IMR-90 (cell line): Measurements from ENCODE around the gene ZKSCAN5. TPM values are rescaled to one million over a fixed set of nuclear protein-coding genes. Genes with fewer than 3 reads are reported as not detected.

Experiments
- ATAC-seq: fragments of 200-7000 bp; cut with Tn5 transposase; 2 replicates; pipeline ENCODE4 v1.9.1; 2020; ENCODE audit warnings: low read depth, mild to moderate bottlenecking, moderate library complexity
- BruUV-seq: library from RNA; stranded (reverse); fragments of 400-500 nt; replicated peaks from 2 replicates; lab custom pipeline; 2021; lab: Mats Ljungman, UMichigan
- CTCF ChIA-PET: fragments of 300-600 bp; formaldehyde crosslinking; extraction: SDS; loops from one replicate; lab custom pipeline; 2021; ENCODE audit warnings: antibody characterized with exemption; lab: Yijun Ruan, JAX
- POLR2A ChIA-PET: fragments of 300-600 bp; sonication (Branson Sonifier 250); formaldehyde crosslinking; loops from one replicate; lab custom pipeline; 2022; ENCODE audit warnings: antibody characterized with exemption; ENCODE audit not compliant: unreplicated experiment; lab: Charles Lee
- DNase-seq: peaks from one replicate; pipeline ENCODE4 v3.0.0; 2013
- H2AFZ ChIP-seq: replicated peaks from 2 replicates; pipeline ENCODE3; 2013; ENCODE audit warnings: low read length, mild to moderate bottlenecking; ENCODE audit not compliant: poor library complexity
- H2AK5ac ChIP-seq: 2 replicates; pipeline ENCODE4 v1.6.1; 2013; ENCODE audit warnings: low read depth, low read length, inconsistent platforms
- H2AK9ac ChIP-seq: replicated peaks from 2 replicates; pipeline ENCODE3; 2013; ENCODE audit warnings: mild to moderate bottlenecking, low read depth, low read length, moderate library complexity; ENCODE audit not compliant: poor library complexity
- H2BK120ac ChIP-seq: 2 replicates; pipeline ENCODE4 v1.6.1; 2013; ENCODE audit warnings: low read depth, low read length, inconsistent platforms
- H2BK15ac ChIP-seq: 3 replicates; pipeline ENCODE4 v1.6.1; 2013; ENCODE audit warnings: low read depth, low read length, inconsistent platforms
- H2BK20ac ChIP-seq: 2 replicates; pipeline ENCODE4 v1.6.1; 2013; ENCODE audit warnings: low read depth, mild to moderate bottlenecking, inconsistent platforms, low read length, moderate library complexity
- H2BK5ac ChIP-seq: 2 replicates; pipeline ENCODE4 v1.6.1; 2013; ENCODE audit warnings: mild to moderate bottlenecking, low read depth, low read length, inconsistent platforms; ENCODE audit not compliant: poor library complexity, severe bottlenecking
- H3K14ac ChIP-seq: replicated peaks from 2 replicates; pipeline ENCODE4 v1.6.1; 2013; ENCODE audit warnings: low read depth, low read length, inconsistent platforms
- H3K18ac ChIP-seq: 2 replicates; pipeline ENCODE4 v1.6.1; 2013; ENCODE audit warnings: low read depth, low read length, control low read depth
- H3K23ac ChIP-seq: 2 replicates; pipeline ENCODE4 v1.6.1; 2013; ENCODE audit warnings: low read depth, low read length, inconsistent platforms
- H3K27ac ChIP-seq: 2 replicates; pipeline ENCODE4 v1.5.1; 2013; ENCODE audit warnings: mild to moderate bottlenecking, control low read depth, low read length; ENCODE audit not compliant: insufficient read depth
- H3K27me3 ChIP-seq: 2 replicates; pipeline ENCODE4 v1.6.1; 2013; ENCODE audit warnings: low read length; ENCODE audit not compliant: control insufficient read depth, insufficient read depth
- H3K36me3 ChIP-seq: 2 replicates; pipeline ENCODE4 v1.6.1; 2013; ENCODE audit warnings: low read length, mixed read lengths; ENCODE audit not compliant: control insufficient read depth, insufficient read depth
- H3K4ac ChIP-seq: 2 replicates; pipeline ENCODE4 v1.6.1; 2013; ENCODE audit warnings: low read depth, low read length, inconsistent platforms
- H3K4me1 ChIP-seq: 2 replicates; pipeline ENCODE4 v1.6.1; 2013; ENCODE audit warnings: low read length, mixed read lengths; ENCODE audit not compliant: control insufficient read depth, insufficient read depth
- H3K4me2 ChIP-seq: 2 replicates; pipeline ENCODE4 v1.6.1; 2013; ENCODE audit warnings: low read depth, mild to moderate bottlenecking, control low read depth, low read length, moderate library complexity
- H3K4me3 ChIP-seq: 2 replicates; pipeline ENCODE4 v1.5.1; 2013; ENCODE audit warnings: low read depth, mild to moderate bottlenecking, control low read depth, low read length, moderate library complexity; ENCODE audit not compliant: insufficient read depth
- H3K56ac ChIP-seq: 2 replicates; pipeline ENCODE4 v1.6.1; 2013; ENCODE audit warnings: low read length, inconsistent platforms; ENCODE audit not compliant: insufficient read depth; ENCODE audit errors: extremely low read depth
- H3K79me1 ChIP-seq, 2 experiments: 2 replicates each; pipeline ENCODE4 v1.6.1; 2013; ENCODE audit warnings: low read length in 2 of 2, inconsistent platforms in 1 of 2, low read depth in 1 of 2
- H3K9ac ChIP-seq: 2 replicates; pipeline ENCODE4 v1.6.1; 2013; ENCODE audit warnings: low read depth, low read length, control low read depth
- H3K9me1 ChIP-seq: 2 replicates; pipeline ENCODE4 v1.6.1; 2013; ENCODE audit warnings: low read length, inconsistent platforms; ENCODE audit not compliant: insufficient read depth
- H3K9me3 ChIP-seq: 2 replicates; pipeline ENCODE4 v1.6.1; 2013; ENCODE audit warnings: low read length; ENCODE audit not compliant: control insufficient read depth, insufficient read depth
- H4K20me1 ChIP-seq: 2 replicates; pipeline ENCODE4 v1.6.1; 2013; ENCODE audit warnings: low read length, inconsistent platforms; ENCODE audit not compliant: insufficient read depth
- H4K5ac ChIP-seq: 2 replicates; pipeline ENCODE4 v1.6.1; 2013; ENCODE audit warnings: mild to moderate bottlenecking, low read depth, low read length, control low read depth
- H4K8ac ChIP-seq, 2 experiments: 2 replicates each; pipeline ENCODE4 v1.6.1; 2013; ENCODE audit warnings: low read depth in 2 of 2, low read length in 2 of 2, control low read depth in 1 of 2, inconsistent platforms in 1 of 2
- H4K91ac ChIP-seq: 2 replicates; pipeline ENCODE4 v1.6.1; 2013; ENCODE audit warnings: low read depth, low read length, inconsistent platforms; ENCODE audit not compliant: insufficient read depth
- BHLHE40 ChIP-seq: fragments of 150-350 bp; IDR thresholded peaks from 2 replicates; pipeline ENCODE4 v1.6.1; 2016; ENCODE audit warnings: mild to moderate bottlenecking, low read depth, low read length
- CEBPB ChIP-seq: IDR thresholded peaks from 2 replicates; pipeline ENCODE4 v1.6.1; 2012; ENCODE audit warnings: low read depth, low read length, improper control_type of control experiment
- CHD1 ChIP-seq: IDR thresholded peaks from 2 replicates; pipeline ENCODE4 v1.6.1; 2012; ENCODE audit warnings: low read depth, low read length, improper control_type of control experiment
- FOS ChIP-seq: fragments of 150-350 bp; IDR thresholded peaks from 2 replicates; pipeline ENCODE4 v1.6.1; 2016; ENCODE audit warnings: low read depth, low read length
- MAFK ChIP-seq: IDR thresholded peaks from 2 replicates; pipeline ENCODE4 v1.6.1; 2012; ENCODE audit warnings: low read depth, low read length, improper control_type of control experiment
- MAZ ChIP-seq: IDR thresholded peaks from 2 replicates; pipeline ENCODE4 v1.6.1; 2012; ENCODE audit warnings: low read depth, mild to moderate bottlenecking, low read length, improper control_type of control experiment, moderate library complexity, borderline replicate concordance
- NFE2L2 ChIP-seq: fragments of 150-350 bp; IDR thresholded peaks from 2 replicates; pipeline ENCODE4 v1.6.1; 2016; ENCODE audit warnings: low read depth, mild to moderate bottlenecking, low read length
- RCOR1 ChIP-seq: IDR thresholded peaks from 2 replicates; pipeline ENCODE4 v1.6.1; 2012; ENCODE audit warnings: mild to moderate bottlenecking, low read length, improper control_type of control experiment; ENCODE audit not compliant: insufficient replicate concordance
- RFX5 ChIP-seq: IDR thresholded peaks from 2 replicates; pipeline ENCODE4 v1.8.0; 2012; ENCODE audit warnings: low read depth, mild to moderate bottlenecking, low read length, moderate library complexity
- SMC3 ChIP-seq: fragments of 150-350 bp; IDR thresholded peaks from 2 replicates; pipeline ENCODE4 v1.6.1; 2016; ENCODE audit warnings: low read depth, mild to moderate bottlenecking, antibody characterized with exemption, low read length, moderate library complexity
- WGBS, 2 experiments: methylation state at CpG; one replicate each; pipeline versions ENCODE4 v1.1.5 to v1.1.7; 2013; ENCODE audit warnings: missing lambda C conversion rate in 2 of 2; ENCODE audit not compliant: insufficient read length in 1 of 2; ENCODE audit errors: extremely low coverage in 2 of 2; 5-methylcytosine and 5-hydroxymethylcytosine counted together
- dilution Hi-C: fragments of 300-500 bp; cut with HindIII; formaldehyde crosslinking; loops from one replicate; pipeline ENCODE4 v1.14.3; 2018; ENCODE audit warnings: low sequenced_read_pairs; ENCODE audit not compliant: unreplicated experiment
- in situ Hi-C: fragments of 300-500 bp; cut with MboI; formaldehyde crosslinking; loops from 3 replicates; pipeline ENCODE4 v1.14.3; 2019; ENCODE audit warnings: low sequenced_read_pairs, inconsistent platforms, mixed read lengths
- intact Hi-C: fragments of 100-400 bp; cut with micrococcal nuclease; formaldehyde crosslinking; loops from 2 replicates; pipeline ENCODE4 v1.10.0; 2022
- polyA plus RNA-seq, 3 experiments: library from polyadenylated mRNA; depleted of rRNA; stranded (reverse); fragments of >200 nt; gene quantifications; 2 replicates each; pipeline ENCODE4 v1.2.3, GENCODE V29; 2012; ENCODE audit warnings: low replicate concordance in 1 of 3
- total RNA-seq: library from RNA; depleted of rRNA; stranded (reverse); fragments of >200 nt; gene quantifications from 2 replicates; pipeline ENCODE4 v1.2.3, GENCODE V29; 2012
- TF ChIP-seq, protein P1 (sequence below): fragments of 150-350 bp; IDR thresholded peaks from 2 replicates; pipeline ENCODE4 v1.6.1; 2017; ENCODE audit warnings: mild to moderate bottlenecking, antibody characterized with exemption, low read length, low read depth
- TF ChIP-seq, protein P2 (sequence below): conservative IDR thresholded peaks from 2 replicates; pipeline ENCODE4 v1.5.1; 2012; ENCODE audit warnings: mild to moderate bottlenecking, low read depth, low read length, improper control_type of control experiment

The ZKSCAN5 gene
- total and polyA plus RNA-seq, 2 of the 4 experiments (the other 2 are of a cell fraction) = 5.5 to 16.3 TPM

DNA sequence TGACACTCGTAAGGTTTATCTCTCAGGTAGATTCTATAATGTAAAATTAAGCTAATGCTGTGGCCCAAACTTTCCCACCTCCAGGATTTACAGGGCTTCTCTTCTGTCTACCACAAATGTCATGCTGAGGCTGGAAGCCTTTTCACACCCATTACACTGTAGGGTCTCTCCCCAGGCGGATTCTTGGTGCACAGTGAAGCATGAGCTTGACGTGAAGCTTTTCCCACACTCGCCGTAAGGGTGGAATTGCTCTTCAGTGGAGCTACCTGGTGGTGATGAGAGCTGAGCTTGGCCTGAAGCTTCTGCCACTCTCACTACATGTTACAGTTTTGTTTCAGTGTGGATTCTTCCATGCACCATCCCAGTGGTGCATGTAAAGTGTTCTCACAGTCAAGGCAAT is 36.1 kb downstream of the ZKSCAN5 start:
- no peaks in the 10 kb centered on the region for H3K9me1 ChIP-seq
- H3K27ac ChIP-seq = no peak overlapping the region
- no peak for DNase-seq
- dilution Hi-C loops = no loop called here
- in situ Hi-C loops = no loop called here
- H2AK5ac ChIP-seq = no peak overlapping the region
- TF ChIP-seq SMC3 (no peak), MAFK (no peak), BHLHE40 (no peak), RCOR1 (no peak), NFE2L2 (no peak), FOS (no peak), RFX5 (no peak), CEBPB (no peak), CHD1 (no peak), MAZ (no peak)
- TF ChIP-seq, protein P1, sequence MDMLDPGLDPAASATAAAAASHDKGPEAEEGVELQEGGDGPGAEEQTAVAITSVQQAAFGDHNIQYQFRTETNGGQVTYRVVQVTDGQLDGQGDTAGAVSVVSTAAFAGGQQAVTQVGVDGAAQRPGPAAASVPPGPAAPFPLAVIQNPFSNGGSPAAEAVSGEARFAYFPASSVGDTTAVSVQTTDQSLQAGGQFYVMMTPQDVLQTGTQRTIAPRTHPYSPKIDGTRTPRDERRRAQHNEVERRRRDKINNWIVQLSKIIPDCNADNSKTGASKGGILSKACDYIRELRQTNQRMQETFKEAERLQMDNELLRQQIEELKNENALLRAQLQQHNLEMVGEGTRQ = no peak
- TF ChIP-seq, protein P2, sequence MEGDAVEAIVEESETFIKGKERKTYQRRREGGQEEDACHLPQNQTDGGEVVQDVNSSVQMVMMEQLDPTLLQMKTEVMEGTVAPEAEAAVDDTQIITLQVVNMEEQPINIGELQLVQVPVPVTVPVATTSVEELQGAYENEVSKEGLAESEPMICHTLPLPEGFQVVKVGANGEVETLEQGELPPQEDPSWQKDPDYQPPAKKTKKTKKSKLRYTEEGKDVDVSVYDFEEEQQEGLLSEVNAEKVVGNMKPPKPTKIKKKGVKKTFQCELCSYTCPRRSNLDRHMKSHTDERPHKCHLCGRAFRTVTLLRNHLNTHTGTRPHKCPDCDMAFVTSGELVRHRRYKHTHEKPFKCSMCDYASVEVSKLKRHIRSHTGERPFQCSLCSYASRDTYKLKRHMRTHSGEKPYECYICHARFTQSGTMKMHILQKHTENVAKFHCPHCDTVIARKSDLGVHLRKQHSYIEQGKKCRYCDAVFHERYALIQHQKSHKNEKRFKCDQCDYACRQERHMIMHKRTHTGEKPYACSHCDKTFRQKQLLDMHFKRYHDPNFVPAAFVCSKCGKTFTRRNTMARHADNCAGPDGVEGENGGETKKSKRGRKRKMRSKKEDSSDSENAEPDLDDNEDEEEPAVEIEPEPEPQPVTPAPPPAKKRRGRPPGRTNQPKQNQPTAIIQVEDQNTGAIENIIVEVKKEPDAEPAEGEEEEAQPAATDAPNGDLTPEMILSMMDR = no peak
- no peaks in the 10 kb centered on the region for H4K20me1 ChIP-seq
- H3K4me1 ChIP-seq = no peaks in the 10 kb centered on the region
- H3K56ac ChIP-seq = no peak overlapping the region
- peaks cover 55% of the 10 kb centered on the region for H3K9me3 ChIP-seq
- peaks cover 8% of the 10 kb centered on the region; the same call in 1 of the 2 replicates for H3K36me3 ChIP-seq
- no peaks in the 10 kb centered on the region; a peak in 1 of 4 replicates for H3K79me1 ChIP-seq
- no peak overlapping the region for H4K5ac ChIP-seq
- H3K23ac ChIP-seq = no peak overlapping the region
- H2BK15ac ChIP-seq = no peak overlapping the region
- H2BK20ac ChIP-seq = no peak overlapping the region
- H4K91ac ChIP-seq = no peak overlapping the region
- no peak overlapping the region for H3K4ac ChIP-seq
- H2BK120ac ChIP-seq = no peak overlapping the region
- BruUV-seq = no TSS peak
- ATAC-seq = no peak
- no peak overlapping the region for H2BK5ac ChIP-seq
- no peak overlapping the region for H3K18ac ChIP-seq
- H3K4me3 ChIP-seq = no peak overlapping the region
- H2AFZ ChIP-seq = no peak overlapping the region
- CTCF ChIA-PET = no interaction called here
- H3K27me3 ChIP-seq = no peaks in the 10 kb centered on the region
- no peak overlapping the region for H3K4me2 ChIP-seq
- H3K14ac ChIP-seq = no peak overlapping the region
- no CpG with 5 or more reads among the region's 5 CpGs for WGBS, 2 experiments
- POLR2A ChIA-PET = no interaction called here
- H3K9ac ChIP-seq = no peak overlapping the region
- intact Hi-C loops = no loop called here
- H2AK9ac ChIP-seq = peak overlapping the region; percentile 42
- no peak overlapping the region for H4K8ac ChIP-seq
